ENCODE measurements around the gene EXOC7. TPM values are rescaled to one million over a fixed set of nuclear protein-coding genes. Genes with fewer than 3 reads are reported as not detected.

EXOC7 gene
- total RNA-seq, 2 experiments from 2014 or later, result 132 to 137 TPM

DNA sequence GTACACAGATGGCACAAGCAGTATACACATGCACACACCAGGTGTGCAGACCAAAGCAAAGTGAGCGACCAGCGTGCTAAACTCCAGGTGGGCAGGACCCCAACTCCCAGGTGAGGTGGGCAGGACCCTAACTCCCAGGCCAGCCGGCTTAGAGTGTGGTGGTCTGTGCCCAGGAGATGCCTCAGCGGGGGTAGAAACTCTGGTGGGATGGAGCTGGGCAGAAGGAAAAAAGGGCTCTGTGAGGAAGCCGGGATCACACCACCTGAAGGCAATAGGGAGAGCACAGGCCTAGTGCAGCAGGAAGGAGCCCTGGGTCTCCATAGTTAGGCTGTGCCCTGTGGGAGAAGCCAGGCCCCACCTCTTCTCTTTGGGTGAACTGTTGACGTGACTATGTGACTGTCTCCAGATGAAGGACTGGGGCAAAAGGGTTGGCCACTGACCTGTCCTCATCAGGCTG lies 39.0 kb upstream of the EXOC7 start:
- Mint-ChIP-seq H3K9me3 (ENCODE audit: low read depth) (no peaks in the 10 kb centered on the region), H3K4me1 (peaks cover 66% of the 10 kb centered on the region), H3K27me3 (peaks cover 14% of the 10 kb centered on the region), H3K27ac (peak overlapping the region; percentile 92), H3K4me3 (peak overlapping the region; percentile 5), H3K36me3 (peaks cover 8% of the 10 kb centered on the region)
- no peak for DNase-seq
- ATAC-seq, result no peak
- CTCF ChIA-PET, result interaction anchor here (0.8 to 6.7 kb wide), 6 partner anchors 8 to 138 kb away, joined by 3 to 62 read pairs (median 6); no protein-coding TSS in a partner anchor

DNA sequence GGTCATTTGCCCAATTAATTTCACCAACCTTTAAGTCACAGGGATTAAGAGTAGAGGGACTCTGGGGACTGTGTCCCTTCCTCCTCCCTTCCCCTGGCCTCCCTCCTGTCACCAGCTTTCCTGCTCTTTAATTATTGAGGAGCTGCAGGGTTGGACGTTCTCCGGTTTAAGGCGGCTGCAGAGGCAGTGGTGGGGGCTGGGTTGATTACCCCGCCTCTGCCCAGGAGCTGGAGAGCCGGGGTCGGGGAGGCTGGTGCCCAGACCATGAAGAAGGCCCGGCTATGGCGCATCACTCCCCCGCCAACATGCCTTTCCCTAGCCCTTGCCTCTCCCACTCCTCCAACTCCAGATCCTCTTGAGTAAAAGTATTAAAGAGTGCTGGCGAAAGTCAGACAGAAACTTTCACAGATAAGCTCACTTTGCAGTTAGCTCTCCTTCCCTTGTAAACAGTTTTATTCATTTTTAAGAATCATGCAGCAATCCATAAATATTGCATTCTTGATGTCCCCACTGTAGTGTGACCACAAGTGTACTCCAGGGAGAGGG lies 38.5 kb upstream of the EXOC7 start:
- Mint-ChIP-seq H3K4me1 (peaks cover 63% of the 10 kb centered on the region), H3K9me3 (ENCODE audit: low read depth) (no peaks in the 10 kb centered on the region), H3K4me3 (peak overlapping the region; percentile 5), H3K27me3 (peaks cover 14% of the 10 kb centered on the region), H3K36me3 (peaks cover 7% of the 10 kb centered on the region), H3K27ac (peak overlapping the region; percentile 92)
- DNase-seq (no peak), ATAC-seq (no peak)
- CTCF ChIA-PET, result interaction anchor here (1.0 to 6.7 kb wide), 5 partner anchors 8 to 138 kb away, joined by 3 to 62 read pairs (median 7); no protein-coding TSS in a partner anchor

DNA sequence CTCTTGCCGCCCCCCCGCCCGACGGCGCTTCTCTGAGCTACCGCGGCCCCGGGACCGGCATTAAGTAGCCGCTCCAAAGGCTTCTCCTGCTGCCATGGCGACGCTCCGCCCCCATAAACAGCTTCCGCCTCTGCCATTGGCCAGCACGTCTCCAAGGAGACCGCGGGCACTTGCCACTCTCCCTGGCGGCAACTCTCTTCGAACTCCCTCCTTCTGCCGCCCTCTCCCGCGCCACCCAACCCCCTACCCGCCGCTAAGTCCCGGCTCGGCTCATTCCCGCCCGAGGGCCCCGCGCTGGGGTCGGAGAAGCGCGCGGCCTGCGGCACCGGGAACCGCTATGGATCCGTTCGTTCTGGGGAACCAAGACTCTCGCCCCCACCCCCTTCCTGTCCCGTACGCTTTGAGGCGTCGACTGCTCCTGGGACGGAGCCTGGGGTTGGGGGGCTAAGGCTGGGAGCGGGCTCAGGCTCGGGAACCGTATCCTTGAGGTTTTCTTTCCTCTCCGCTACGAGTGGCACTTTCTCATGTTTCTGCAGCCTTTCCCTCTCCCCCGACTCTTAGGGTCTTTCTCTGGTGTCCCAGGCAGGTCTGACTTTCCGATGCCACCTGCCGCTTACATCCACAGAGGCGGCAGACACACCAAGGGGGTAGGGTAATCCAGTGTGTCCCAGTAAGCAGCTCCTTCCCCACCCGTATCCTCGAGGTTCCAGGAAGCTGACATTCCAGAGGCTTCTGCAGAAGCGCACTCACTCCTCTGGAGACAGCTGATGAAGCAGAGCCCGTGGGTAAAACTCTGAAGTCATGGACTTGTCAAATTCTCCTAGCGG lies 37.8 kb upstream of the EXOC7 start, which contains the start of gene FOXJ1:
TSS of gene FOXJ1 (minus strand) at position 34 of the 827 bp plus-strand sequence. CDS start 850 bp downstream, outside the sequence.
- Mint-ChIP-seq H3K27ac (no peak within 1 kb of the TSS), H3K27me3 (peaks cover 14% of the 10 kb centered on the region), H3K4me1 (peaks cover 56% of the 10 kb centered on the region), H3K36me3 (peaks cover 4% of the 10 kb centered on the region), H3K9me3 (ENCODE audit: low read depth) (no peaks in the 10 kb centered on the region), H3K4me3 (peak within 1 kb of the TSS; percentile 67)
- peak; percentile 94 for DNase-seq
- ATAC-seq, result peak; percentile 73
- CTCF ChIA-PET, result interaction anchor here (1.0 to 6.7 kb wide), 8 partner anchors 9 to 157 kb away, joined by 3 to 62 read pairs (median 6); no protein-coding TSS in a partner anchor

DNA sequence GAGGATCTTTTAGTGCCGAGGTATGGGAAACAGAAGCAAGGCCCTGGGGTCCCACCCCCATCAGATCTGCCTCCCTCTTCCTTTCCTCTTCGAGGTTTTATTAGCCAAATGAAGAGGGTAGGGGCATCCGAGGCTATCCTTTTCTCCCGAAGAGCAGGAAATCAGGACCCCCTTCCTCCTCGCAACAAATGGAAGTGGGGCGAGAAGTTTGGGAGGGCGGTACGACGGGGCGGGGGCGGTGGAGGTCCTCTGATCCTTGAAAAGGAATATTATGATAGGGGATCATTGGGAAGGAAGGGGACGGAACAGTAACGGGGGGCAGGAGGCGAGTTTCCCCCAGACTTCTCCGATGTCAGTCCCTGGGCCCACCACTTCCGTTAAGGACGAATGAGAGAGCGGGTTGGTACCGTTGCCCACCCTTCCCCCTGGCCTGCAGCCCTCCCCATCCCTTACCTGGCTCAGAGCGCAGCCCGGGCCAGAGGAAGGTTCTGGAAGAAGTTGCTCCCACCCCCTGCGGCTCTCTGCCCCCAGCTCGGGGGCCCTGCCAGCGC lies 37.1 kb upstream of the EXOC7 start:
- CTCF ChIA-PET, result interaction anchor here (1.3 to 6.7 kb wide), 6 partner anchors 14 to 158 kb away, joined by 3 to 62 read pairs (median 8); no protein-coding TSS in a partner anchor
- Mint-ChIP-seq H3K9me3 (ENCODE audit: low read depth) (no peaks in the 10 kb centered on the region), H3K27me3 (peaks cover 14% of the 10 kb centered on the region), H3K4me3 (peak overlapping the region; percentile 39), H3K4me1 (peaks cover 49% of the 10 kb centered on the region), H3K27ac (no peak overlapping the region), H3K36me3 (peaks cover 4% of the 10 kb centered on the region)
- ATAC-seq (no peak), DNase-seq (no peak)

DNA sequence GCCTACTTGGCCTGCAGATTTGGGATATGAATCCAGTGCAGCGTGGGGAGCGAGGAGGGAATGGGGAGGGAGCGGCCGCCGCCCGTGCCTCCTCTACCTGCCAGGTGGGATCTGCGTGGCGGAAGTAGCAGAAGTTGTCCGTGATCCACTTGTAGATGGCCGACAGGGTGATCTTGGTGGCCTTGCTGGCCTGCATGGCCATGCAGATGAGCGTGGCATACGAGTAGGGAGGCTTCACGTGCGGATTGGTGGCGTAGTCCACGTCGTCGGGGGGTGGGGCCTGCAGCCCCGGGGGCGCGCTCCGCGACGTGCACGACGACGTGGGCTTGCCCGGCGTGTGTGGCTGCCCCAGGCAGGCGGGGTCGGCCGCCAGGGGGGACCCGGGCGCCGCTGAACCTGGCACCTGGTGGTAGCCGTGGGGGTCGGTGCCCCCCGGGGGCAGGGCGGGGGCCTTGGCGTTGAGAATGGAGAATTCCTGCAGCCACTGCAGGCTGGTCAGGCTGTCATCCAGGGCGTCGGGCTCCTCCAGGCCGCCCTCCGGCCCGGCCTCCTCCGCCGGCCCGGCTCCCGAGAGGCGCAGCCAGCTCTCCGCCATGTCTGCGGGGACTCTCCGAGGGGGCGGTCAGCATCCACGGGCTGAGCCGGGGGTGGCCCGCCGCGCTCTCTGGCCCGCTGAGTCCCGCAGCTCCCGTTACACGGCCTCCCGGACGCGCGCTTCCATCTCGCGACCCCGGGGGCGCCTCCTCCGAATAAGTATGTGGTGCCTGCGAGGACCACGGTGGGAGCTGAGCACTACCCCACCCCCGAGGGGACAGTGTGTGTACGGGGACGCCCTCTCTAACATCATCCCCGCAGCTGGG lies 36.4 kb upstream of the EXOC7 start:
- H3K27ac Mint-ChIP-seq, result no peak overlapping the region
- peaks cover 4% of the 10 kb centered on the region for H3K36me3 Mint-ChIP-seq
- H3K27me3 Mint-ChIP-seq, result peaks cover 14% of the 10 kb centered on the region
- peaks cover 49% of the 10 kb centered on the region for H3K4me1 Mint-ChIP-seq
- CTCF ChIA-PET, result interaction anchor here (1.3 to 6.7 kb wide), 6 partner anchors 14 to 159 kb away, joined by 3 to 62 read pairs (median 8); no protein-coding TSS in a partner anchor
- no peaks in the 10 kb centered on the region for H3K9me3 Mint-ChIP-seq (ENCODE audit: low read depth)
- ATAC-seq, result no peak
- peak; percentile 54 for DNase-seq
- peak overlapping the region; percentile 39 for H3K4me3 Mint-ChIP-seq

DNA sequence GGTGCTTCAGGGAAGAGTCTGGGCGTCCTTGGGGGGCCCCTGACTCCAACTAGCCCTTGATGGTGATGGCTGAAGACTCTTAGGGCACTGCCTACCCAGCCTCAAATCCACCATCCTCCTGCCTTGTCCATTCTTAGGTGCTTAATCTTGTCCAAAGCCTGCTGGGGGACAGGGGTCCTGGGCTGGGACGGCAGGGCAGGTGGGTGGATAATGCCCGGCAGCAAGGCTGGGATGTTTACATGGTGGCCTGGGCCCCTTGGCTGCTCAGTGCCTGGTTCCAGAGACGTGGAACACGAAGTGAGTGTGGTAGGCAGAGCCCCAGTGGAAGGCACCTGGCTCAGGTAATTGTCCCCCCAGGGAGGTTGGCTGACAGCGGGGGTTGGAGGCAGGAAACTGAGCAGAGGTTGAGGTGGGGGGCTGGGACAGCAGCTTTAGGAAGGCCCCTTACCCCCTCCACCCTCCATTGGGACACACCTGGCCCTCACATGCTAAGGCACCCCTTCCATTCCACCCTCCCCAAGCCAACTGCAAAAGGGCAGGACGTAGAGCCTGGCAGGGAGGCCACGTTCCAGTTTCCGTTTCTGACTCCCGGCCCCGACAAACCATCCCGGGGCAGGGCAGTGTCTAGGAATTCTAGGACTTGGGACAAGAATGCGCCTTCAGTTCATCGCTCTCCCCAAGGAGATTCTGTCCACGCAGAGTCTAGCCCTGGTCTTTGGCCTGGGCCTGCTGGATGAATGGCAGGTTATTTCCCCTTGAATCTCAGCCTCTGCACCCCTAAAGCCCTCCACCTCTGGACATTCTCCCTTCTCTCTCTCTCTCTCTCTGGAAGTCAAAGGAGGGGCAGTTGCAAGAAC lies 35.5 kb upstream of the EXOC7 start:
- ATAC-seq, result no peak
- H3K4me1 Mint-ChIP-seq, result peaks cover 45% of the 10 kb centered on the region
- no peak for DNase-seq
- CTCF ChIA-PET, result no interaction called here
- H3K9me3 Mint-ChIP-seq (ENCODE audit: low read depth), result no peaks in the 10 kb centered on the region
- H3K27ac Mint-ChIP-seq, result no peak overlapping the region
- no peak overlapping the region for H3K4me3 Mint-ChIP-seq
- peaks cover 14% of the 10 kb centered on the region for H3K27me3 Mint-ChIP-seq
- no peaks in the 10 kb centered on the region for H3K36me3 Mint-ChIP-seq

DNA sequence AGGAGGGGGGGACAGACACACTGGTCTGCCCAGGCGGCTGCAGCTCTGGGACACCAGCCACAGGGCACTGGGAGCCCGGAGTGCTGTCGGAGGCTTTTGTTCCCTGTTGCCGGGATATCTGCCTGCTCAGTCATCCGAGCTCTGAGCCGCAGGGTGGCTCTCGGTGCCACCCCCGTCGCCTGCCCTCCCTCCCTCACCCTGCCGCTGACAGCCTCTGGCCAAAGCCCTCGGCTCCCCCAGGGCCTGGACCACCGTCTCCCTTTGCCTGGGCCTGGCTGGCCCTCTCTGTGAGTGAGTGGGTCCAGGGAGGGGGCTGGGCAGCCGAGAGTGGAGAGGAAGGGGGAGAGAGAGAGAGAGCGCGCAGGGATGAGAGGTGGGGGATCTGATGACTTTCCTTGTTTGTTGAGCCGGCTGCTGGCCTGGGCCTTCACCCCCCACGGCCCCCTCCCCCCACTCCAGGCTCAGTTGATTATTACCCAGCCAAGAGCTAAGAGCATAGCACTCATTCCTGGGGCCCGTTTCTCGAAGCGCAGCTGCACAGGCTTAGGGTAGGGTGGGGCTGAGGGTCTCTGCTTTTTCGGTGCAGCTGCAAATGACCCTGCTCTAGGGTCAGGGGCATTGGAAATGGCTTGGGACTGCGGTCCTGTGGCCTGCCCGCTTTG lies 34.8 kb upstream of the EXOC7 start:
- H3K27ac Mint-ChIP-seq, result no peak overlapping the region
- H3K4me3 Mint-ChIP-seq, result no peak overlapping the region
- ATAC-seq, result no peak
- no peaks in the 10 kb centered on the region for H3K36me3 Mint-ChIP-seq
- H3K27me3 Mint-ChIP-seq, result peaks cover 14% of the 10 kb centered on the region
- H3K4me1 Mint-ChIP-seq, result peaks cover 42% of the 10 kb centered on the region
- CTCF ChIA-PET, result no interaction called here
- DNase-seq, result no peak
- H3K9me3 Mint-ChIP-seq (ENCODE audit: low read depth), result no peaks in the 10 kb centered on the region

DNA sequence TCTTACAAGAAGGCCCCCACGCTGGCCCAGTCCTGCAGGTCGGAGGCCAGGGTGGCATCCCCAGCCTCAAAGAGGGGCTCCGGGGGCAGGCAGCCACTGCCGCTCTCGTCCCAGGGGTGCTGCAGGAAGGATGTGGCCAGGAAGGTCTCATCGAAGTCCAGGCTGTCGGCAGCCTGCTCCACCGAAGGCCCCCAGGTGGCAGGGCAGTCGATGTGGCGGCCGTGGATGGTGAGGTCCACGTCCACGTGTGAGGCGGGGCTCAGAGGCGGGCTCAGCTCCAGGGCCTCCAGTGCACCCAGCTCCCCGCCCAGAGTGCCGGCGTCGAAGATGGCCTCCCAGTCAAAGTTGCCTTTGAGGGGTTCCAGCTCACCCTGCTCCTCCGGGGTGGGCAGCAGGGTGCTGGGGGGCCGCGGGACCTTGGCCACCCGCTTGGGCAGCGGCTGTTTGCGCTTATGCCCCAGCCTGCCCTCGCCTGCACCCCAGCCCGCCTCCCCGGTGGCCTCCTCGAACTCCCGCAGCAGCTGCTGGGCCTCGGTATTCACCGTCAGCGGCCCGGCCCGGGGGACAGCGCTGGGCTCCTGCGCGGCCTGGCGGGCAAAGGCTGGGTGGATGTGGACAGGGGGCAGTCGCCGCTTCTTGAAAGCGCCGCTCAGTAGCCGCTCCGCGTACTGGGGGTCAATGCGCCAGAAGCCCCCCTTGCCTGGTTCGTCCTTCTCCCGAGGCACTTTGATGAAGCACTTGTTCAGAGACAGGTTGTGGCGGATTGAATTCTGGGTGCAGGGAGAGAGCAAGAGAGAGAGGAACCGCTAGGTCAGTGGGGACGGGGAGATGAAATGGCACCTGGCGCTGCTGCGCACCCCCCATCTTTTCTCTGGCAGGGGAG lies 34.0 kb upstream of the EXOC7 start:
- H3K9me3 Mint-ChIP-seq (ENCODE audit: low read depth), result no peaks in the 10 kb centered on the region
- no peak overlapping the region for H3K27ac Mint-ChIP-seq
- H3K4me3 Mint-ChIP-seq, result no peak overlapping the region
- CTCF ChIA-PET, result interaction anchor here (1.1 kb wide), 1 partner anchor 16 kb away, joined by 3 read pairs; no protein-coding TSS in a partner anchor
- peaks cover 14% of the 10 kb centered on the region for H3K27me3 Mint-ChIP-seq
- ATAC-seq (no peak), DNase-seq (no peak)
- H3K36me3 Mint-ChIP-seq, result no peaks in the 10 kb centered on the region
- peaks cover 36% of the 10 kb centered on the region for H3K4me1 Mint-ChIP-seq

DNA sequence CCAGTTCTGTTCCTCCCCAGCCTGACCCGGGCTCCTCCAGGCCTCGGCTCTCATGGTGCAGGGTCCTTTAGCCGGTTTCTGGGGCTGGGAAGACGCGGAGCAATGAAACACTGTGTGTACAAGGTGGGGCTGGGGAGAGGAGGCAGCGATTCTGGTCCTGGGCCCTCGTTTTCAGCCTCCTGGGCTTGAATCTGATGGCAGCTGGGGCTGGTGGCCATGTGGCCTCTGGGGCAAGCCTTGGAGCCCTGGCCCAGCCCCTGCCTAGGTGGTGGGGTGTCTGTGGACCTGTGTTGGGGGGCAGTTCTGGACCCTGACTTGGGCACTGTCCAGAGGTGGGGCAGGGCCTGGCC lies 33.4 kb upstream of the EXOC7 start:
- no peaks in the 10 kb centered on the region for H3K36me3 Mint-ChIP-seq
- no peak overlapping the region for H3K4me3 Mint-ChIP-seq
- CTCF ChIA-PET, result interaction anchor here (1.1 kb wide), 1 partner anchor 16 kb away, joined by 3 read pairs; no protein-coding TSS in a partner anchor
- no peaks in the 10 kb centered on the region for H3K9me3 Mint-ChIP-seq (ENCODE audit: low read depth)
- ATAC-seq (no peak), DNase-seq (no peak)
- H3K27ac Mint-ChIP-seq, result no peak overlapping the region
- peaks cover 30% of the 10 kb centered on the region for H3K4me1 Mint-ChIP-seq
- peaks cover 14% of the 10 kb centered on the region for H3K27me3 Mint-ChIP-seq

DNA sequence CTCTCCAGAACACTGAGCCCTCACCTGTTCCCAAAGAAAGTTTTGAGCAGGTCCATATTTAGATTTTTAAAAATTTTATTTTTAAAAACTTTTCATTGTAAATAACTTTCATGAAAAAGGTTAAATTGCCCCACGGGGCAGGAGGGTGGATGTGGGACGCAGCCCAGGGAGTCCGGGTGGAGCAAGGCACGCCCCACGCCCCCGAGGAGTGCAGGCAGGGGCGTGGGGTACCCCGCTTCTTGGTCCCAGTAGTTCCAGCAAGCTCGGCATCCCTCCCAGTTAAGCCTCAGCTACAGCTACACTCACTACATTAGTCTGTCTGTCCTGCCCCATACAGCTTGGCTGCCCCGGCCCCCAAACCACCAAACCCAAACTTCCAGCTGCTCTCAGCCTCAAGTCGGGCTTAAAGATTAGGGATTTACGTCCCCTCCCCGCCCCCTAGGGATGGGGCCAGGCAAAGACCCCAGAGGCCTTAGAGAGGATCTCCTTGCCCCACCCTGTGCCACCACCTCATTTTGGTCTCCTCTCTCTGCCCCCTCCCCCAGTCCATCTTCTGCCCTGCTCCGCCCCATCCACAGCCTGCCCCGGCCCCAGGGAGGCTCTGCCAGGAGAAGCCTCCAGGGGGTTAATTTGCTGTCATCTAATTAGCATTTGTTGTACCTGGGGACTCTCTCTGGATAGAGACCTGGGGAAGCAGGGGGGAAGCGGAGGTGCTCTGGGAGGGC lies 32.9 kb upstream of the EXOC7 start:
- Mint-ChIP-seq H3K27me3 (peaks cover 14% of the 10 kb centered on the region), H3K4me3 (no peak overlapping the region), H3K4me1 (peaks cover 24% of the 10 kb centered on the region), H3K27ac (no peak overlapping the region), H3K36me3 (no peaks in the 10 kb centered on the region), H3K9me3 (ENCODE audit: low read depth) (no peaks in the 10 kb centered on the region)
- CTCF ChIA-PET, result interaction anchor here (1.1 kb wide), 1 partner anchor 15 kb away, joined by 3 read pairs; no protein-coding TSS in a partner anchor
- DNase-seq, result no peak
- ATAC-seq, result no peak

Measured in activated CD8-positive, alpha-beta memory T cell treated with anti-CD3 and anti-CD28 coated beads, Interleukin-2, amount 10 ng/mL, durations not matched to agents 7 days and 5 days (primary cell).